GM12873 (cell line): ENCODE data around the gene FOXL3.

Experiments
- CTCF ChIP-seq: IDR thresholded peaks from 2 replicates; pipeline ENCODE4 v1.5.1; 2012; ENCODE audit warnings: low read depth, mild to moderate bottlenecking, moderate library complexity, low read length, control low read depth; ENCODE audit not compliant: insufficient read depth; ENCODE audit errors: missing control alignments

FOXL3 gene

DNA sequence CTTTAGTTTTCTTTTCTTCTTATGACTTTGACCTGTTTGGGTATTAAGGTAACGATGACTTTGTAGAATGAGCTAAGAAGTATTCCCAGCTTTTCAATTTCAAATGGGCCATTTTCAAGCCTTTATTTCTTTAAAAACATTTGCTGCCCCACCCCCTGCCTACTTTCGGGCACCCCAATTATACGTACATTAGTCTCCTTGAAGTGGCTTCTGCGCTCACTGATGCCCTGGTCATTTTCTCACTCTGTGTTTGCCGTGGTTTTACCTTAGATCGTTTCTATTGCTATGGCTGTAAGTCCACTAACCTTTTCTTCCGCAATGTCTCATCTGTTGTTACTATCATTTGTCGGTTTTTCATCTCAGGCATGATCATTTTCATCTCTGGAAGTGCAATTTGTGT, 24.9 kb downstream of the FOXL3 start:
- no peak for TF ChIP-seq CTCF

GRCh38 chr7:315516-316265, 25.7 kb downstream of the FOXL3 start:
- TF ChIP-seq CTCF = no peak

DNA sequence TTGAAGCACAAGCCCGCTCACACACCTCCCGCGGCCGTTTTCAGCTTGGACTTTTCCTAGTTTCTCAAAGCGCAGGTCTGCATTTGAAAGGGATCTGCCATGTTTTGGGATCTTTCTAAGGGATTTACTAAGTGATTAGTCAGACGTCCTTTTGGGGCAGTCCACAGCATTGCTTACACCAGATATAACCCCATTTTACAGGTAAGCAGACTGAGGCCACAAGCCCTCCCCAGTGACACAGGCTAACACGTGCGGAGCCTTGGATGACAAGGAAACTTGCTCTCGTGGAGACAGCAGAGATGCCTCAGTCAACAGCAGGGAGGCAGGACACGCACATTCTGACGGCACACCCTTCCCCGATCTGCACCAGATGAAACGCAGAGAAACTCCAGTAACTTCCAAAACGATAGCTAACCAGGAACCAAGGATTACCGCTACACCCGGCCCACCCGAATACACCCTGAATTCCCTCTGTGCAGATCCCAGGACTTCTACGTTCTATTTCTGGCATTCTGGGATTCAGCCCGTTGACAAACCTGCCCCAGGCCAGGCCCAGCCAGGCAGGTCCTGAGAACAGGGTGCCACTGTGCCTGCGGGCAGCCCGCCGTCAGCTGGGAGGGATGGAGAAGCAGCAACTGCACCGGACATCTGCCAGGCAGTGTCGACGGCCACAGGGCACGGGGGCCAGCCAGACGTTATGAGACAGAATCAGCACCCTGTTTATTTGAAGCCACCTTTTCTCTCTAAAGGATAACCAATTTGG, 27.9 kb downstream of the FOXL3 start:
- TF ChIP-seq CTCF = no peak

- TF ChIP-seq CTCF = no peak
Measured at GRCh38 chr7:318476-318875, 28.5 kb downstream of the FOXL3 start.

- no peak for TF ChIP-seq CTCF
Measured at GRCh38 chr7:318878-319661, 29.1 kb downstream of the FOXL3 start.

GRCh38 chr7:320297-320696, 30.3 kb downstream of the FOXL3 start:
- no peak for TF ChIP-seq CTCF
